Heart left ventricle (tissue), 13 donors: ENCODE results near the gene BCL2L13.

Experiments
- CTCF ChIP-seq, 12 donors: fragments of 200-600 bp; sonication (generic) in 4 of 12; IDR thresholded peaks; one replicate each; pipeline versions ENCODE4 v1.5.0 to v1.8.0; 2018 to 2022; ENCODE audit warnings: antibody characterized with exemption in 12 of 12, mild to moderate bottlenecking in 5 of 12
- POLR2A ChIP-seq, 2 donors: fragments of 450-650 bp; IDR thresholded peaks; one replicate each; pipeline ENCODE4 v1.6.1; 2017; ENCODE audit warnings: antibody characterized with exemption in 2 of 2, mild to moderate bottlenecking in 2 of 2, moderate library complexity in 2 of 2
- donor health status: ischemic (EF 13 %, LVEDD 7.1; RV severe dilation, severe dysfunction).
- donor health status: DM: no; HTN: yes; CAD: no.
- donor health status: DM: no; HTN: no; CAD: no.
- donor health status: ischemic (EF 25% LVEDD 6.9; RV normal size, moderate dysfunction).
- donor health status: ischemic (EF 25% LVEDD 5.7; RV mildly dilated, moderate dysfunction).
- donor health status: ischemic (EF 35%, LVEDD 5.7; RV mildly dilated, moderate dysfunction).
- donor health status: nonischemic (EF 11% LVEDD 7.7; RV severe dilation, severe dysfunction).
- donor health status: DM: yes; HTN: yes; CAD: no.
- donor health status: PGD.
- donor health status: ischemic (EF 29% LVEDD 5.4; RV normal size, mild dysfunction).
- donor health status: nonischemic (EF 23%, LVEDD 6.1; RV moderate dilation, normal function).

GRCh38 chr22:17589810-17590375 lies 48.7 kb upstream of the BCL2L13 start:
- TF ChIP-seq CTCF (IDR thresholded peaks at IDR 0.05) (no peak), POLR2A (IDR thresholded peaks at IDR 0.05) (no peak)
